NT2/D1 (cell line): ENCODE measurements around the gene SLC45A3.

ENCODE experiments used
- SUZ12 ChIP-seq: IDR thresholded peaks from 2 replicates; pipeline ENCODE4 v1.6.1; 2011; ENCODE audit not compliant: insufficient read length, insufficient read depth; ENCODE audit errors: extremely low read depth
- ZNF274 ChIP-seq: IDR thresholded peaks from 2 replicates; pipeline ENCODE4 v1.6.1; 2011; ENCODE audit warnings: mild to moderate bottlenecking, low read depth, low read length

- TF ChIP-seq ZNF274 = no peak
- TF ChIP-seq SUZ12 = no peak
These were observed 54.1 kb downstream of the SLC45A3 start for GRCh38 chr1:205626216-205626615.
